ENCODE results near the gene SFRP5. TPM values are rescaled to one million over a fixed set of nuclear protein-coding genes. Genes with fewer than 3 reads are reported as not detected.

Gene SFRP5
- total RNA-seq, 1 donor from 2014 or later: 0.16 TPM

DNA sequence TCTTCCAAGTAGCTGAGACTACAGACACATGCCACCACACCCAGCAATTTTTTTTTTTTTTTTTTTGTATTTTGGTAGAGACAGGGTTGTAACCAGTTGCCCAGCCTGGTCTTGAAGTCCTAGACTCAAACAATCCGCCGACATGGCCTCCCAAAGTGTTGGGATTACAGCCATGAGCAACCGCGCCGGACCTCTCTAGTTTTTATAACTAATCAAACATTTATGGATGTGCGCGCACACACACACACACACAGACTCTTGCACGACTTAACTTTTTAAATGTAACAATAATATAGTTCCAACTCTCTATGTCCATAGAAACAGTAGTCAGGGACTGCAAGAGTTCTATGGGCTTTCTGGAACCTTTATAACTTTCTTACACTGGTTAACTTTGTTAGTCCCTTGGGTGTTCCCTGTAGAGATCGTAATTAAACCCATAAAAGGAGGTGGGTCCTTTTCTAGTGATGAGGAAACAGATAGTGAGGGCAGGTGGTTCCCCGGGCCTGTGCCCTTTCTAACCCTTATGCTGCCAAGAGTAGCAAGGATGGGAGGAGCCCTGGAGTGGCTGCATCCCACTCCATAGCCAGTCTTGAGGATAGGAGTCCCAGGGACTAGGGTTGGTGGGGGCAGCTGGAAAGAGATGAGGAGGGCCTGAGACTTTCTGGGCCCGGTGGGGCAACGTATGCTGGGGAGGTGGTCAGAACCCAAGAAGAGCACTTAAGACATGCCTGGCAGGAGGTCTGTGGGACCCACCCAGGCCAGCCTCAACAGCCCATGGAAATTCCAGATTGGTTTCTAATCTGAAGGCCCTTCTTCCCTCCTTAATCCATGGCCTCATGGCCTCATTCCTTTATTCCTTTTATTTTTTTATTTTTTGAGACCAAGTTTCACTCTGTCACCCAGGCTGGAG is 49.7 kb downstream of the SFRP5 start:
- Histone ChIP-seq H3K4me3 (ENCODE audit: insufficient read depth, low read depth, low read length) (no peak overlapping the region), H3K79me2 (ENCODE audit: insufficient read depth, low read length) (peaks cover 14% of the 10 kb centered on the region), H3K9ac (ENCODE audit: low read length) (no peak overlapping the region), H4K20me1 (ENCODE audit: insufficient read depth, low read length) (peaks cover 26% of the 10 kb centered on the region), H2AFZ (ENCODE audit: low read depth, low read length) (no peak overlapping the region), H3K9me3 (ENCODE audit: insufficient read depth, low read depth, low read length) (no peaks in the 10 kb centered on the region), H3K27ac (ENCODE audit: low read depth, low read length) (no peak overlapping the region), H3K4me1 (ENCODE audit: insufficient read depth, low read length) (peaks cover 8% of the 10 kb centered on the region), H3K36me3 (ENCODE audit: insufficient read depth, low read length) (peaks cover 7% of the 10 kb centered on the region), H3K27me3 (ENCODE audit: insufficient read depth, low read length) (no peaks in the 10 kb centered on the region), H3K4me2 (ENCODE audit: low read length) (no peak overlapping the region)
- TF ChIP-seq, protein P1, sequence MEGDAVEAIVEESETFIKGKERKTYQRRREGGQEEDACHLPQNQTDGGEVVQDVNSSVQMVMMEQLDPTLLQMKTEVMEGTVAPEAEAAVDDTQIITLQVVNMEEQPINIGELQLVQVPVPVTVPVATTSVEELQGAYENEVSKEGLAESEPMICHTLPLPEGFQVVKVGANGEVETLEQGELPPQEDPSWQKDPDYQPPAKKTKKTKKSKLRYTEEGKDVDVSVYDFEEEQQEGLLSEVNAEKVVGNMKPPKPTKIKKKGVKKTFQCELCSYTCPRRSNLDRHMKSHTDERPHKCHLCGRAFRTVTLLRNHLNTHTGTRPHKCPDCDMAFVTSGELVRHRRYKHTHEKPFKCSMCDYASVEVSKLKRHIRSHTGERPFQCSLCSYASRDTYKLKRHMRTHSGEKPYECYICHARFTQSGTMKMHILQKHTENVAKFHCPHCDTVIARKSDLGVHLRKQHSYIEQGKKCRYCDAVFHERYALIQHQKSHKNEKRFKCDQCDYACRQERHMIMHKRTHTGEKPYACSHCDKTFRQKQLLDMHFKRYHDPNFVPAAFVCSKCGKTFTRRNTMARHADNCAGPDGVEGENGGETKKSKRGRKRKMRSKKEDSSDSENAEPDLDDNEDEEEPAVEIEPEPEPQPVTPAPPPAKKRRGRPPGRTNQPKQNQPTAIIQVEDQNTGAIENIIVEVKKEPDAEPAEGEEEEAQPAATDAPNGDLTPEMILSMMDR (IDR thresholded peaks at IDR 0.05; ENCODE audit: insufficient read depth, low read depth, low read length): no peak
- TF ChIP-seq EZH2 (IDR thresholded peaks at IDR 0.05; ENCODE audit: insufficient read depth, low read length): no peak
- FAIRE-seq: no peak
- no peak for DNase-seq (ENCODE audit: low read depth)
- Mint-ChIP-seq H3K36me3 (ENCODE audit: low read depth, unreplicated experiment) (peaks cover 33% of the 10 kb centered on the region), H3K4me1 (ENCODE audit: low read depth, unreplicated experiment) (peaks cover 20% of the 10 kb centered on the region), H3K9me3 (ENCODE audit: unreplicated experiment) (peaks cover 2% of the 10 kb centered on the region), H3K27ac (ENCODE audit: unreplicated experiment) (no peak overlapping the region), H3K27me3 (ENCODE audit: low read depth, unreplicated experiment) (no peaks in the 10 kb centered on the region), H3K4me3 (ENCODE audit: unreplicated experiment) (no peak overlapping the region)

DNA sequence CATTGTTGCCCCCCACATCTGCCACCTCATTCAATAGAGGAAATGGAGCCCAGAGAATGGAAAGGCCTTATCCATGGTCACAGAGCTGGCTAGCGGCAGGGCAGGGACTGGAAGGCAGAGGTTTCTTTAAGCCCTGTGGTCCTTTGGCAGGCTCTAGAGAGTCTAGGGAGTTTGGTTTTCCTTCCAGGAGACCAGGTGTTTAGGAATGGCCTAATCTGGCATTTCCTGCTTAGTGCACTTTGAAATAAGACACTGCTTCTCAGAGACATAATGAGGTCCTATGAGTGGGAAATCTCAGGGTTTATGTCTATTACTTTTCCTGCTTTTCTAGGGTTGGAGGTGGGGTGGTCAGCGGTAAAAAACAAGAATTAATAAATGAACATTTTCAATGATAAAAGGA is 52.2 kb downstream of the SFRP5 start:
- Histone ChIP-seq H3K4me1 (ENCODE audit: insufficient read depth, low read length) (peaks cover 23% of the 10 kb centered on the region), H3K4me3 (ENCODE audit: insufficient read depth, low read depth, low read length) (no peak overlapping the region), H3K36me3 (ENCODE audit: insufficient read depth, low read length) (peaks cover 10% of the 10 kb centered on the region), H3K4me2 (ENCODE audit: low read length) (no peak overlapping the region), H3K9ac (ENCODE audit: low read length) (no peak overlapping the region), H3K79me2 (ENCODE audit: insufficient read depth, low read length) (peaks cover 39% of the 10 kb centered on the region), H4K20me1 (ENCODE audit: insufficient read depth, low read length) (peaks cover 49% of the 10 kb centered on the region), H3K27me3 (ENCODE audit: insufficient read depth, low read length) (no peaks in the 10 kb centered on the region), H2AFZ (ENCODE audit: low read depth, low read length) (no peak overlapping the region), H3K9me3 (ENCODE audit: insufficient read depth, low read depth, low read length) (no peaks in the 10 kb centered on the region), H3K27ac (ENCODE audit: low read depth, low read length) (no peak overlapping the region)
- FAIRE-seq (no peak), DNase-seq (ENCODE audit: low read depth) (no peak)
- Mint-ChIP-seq H3K36me3 (ENCODE audit: low read depth, unreplicated experiment) (peaks cover 38% of the 10 kb centered on the region), H3K27me3 (ENCODE audit: low read depth, unreplicated experiment) (no peaks in the 10 kb centered on the region), H3K4me1 (ENCODE audit: low read depth, unreplicated experiment) (peaks cover 33% of the 10 kb centered on the region), H3K27ac (ENCODE audit: unreplicated experiment) (no peak overlapping the region), H3K4me3 (ENCODE audit: unreplicated experiment) (no peak overlapping the region), H3K9me3 (ENCODE audit: unreplicated experiment) (peaks cover 2% of the 10 kb centered on the region)
- TF ChIP-seq, protein P1 (IDR thresholded peaks at IDR 0.05; ENCODE audit: insufficient read depth, low read depth, low read length): no peak
- no peak for TF ChIP-seq EZH2 (IDR thresholded peaks at IDR 0.05; ENCODE audit: insufficient read depth, low read length)

DNA sequence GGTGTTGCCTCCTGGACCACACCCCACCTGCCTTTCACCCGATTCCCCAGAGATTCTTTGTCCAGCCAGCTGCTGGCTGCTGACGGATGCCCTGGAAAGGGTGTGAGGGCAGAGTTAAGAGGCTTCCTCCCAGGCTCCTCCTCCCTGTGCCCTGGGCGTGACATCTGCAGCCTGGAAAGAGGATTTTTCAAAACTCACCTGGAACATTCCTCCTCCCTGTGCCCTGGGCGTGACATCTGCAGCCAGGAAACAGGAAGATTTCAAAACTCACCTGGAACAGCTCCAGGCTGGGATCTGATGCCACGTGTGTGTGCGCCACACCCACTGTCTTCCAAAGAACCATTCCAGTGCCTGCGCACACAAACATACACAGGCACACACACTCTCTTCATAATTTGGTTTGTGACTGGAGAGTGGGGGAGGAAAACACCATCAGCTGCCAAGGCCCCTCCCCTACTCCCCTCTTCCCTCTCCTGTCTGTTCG is 53.1 kb downstream of the SFRP5 start:
- Mint-ChIP-seq H3K27ac (ENCODE audit: unreplicated experiment) (peak overlapping the region; percentile 55), H3K4me3 (ENCODE audit: unreplicated experiment) (peak overlapping the region; percentile 47), H3K36me3 (ENCODE audit: low read depth, unreplicated experiment) (peaks cover 38% of the 10 kb centered on the region), H3K9me3 (ENCODE audit: unreplicated experiment) (peaks cover 2% of the 10 kb centered on the region), H3K4me1 (ENCODE audit: low read depth, unreplicated experiment) (peaks cover 29% of the 10 kb centered on the region), H3K27me3 (ENCODE audit: low read depth, unreplicated experiment) (no peaks in the 10 kb centered on the region)
- TF ChIP-seq, protein P1 (IDR thresholded peaks at IDR 0.05; ENCODE audit: insufficient read depth, low read depth, low read length): no peak
- TF ChIP-seq EZH2 (IDR thresholded peaks at IDR 0.05; ENCODE audit: insufficient read depth, low read length): no peak
- Histone ChIP-seq H2AFZ (ENCODE audit: low read depth, low read length) (no peak overlapping the region), H3K27ac (ENCODE audit: low read depth, low read length) (no peak overlapping the region), H3K9ac (ENCODE audit: low read length) (no peak overlapping the region), H3K9me3 (ENCODE audit: insufficient read depth, low read depth, low read length) (no peaks in the 10 kb centered on the region), H4K20me1 (ENCODE audit: insufficient read depth, low read length) (peaks cover 49% of the 10 kb centered on the region), H3K4me2 (ENCODE audit: low read length) (peak overlapping the region; percentile 97), H3K79me2 (ENCODE audit: insufficient read depth, low read length) (peaks cover 48% of the 10 kb centered on the region), H3K4me1 (ENCODE audit: insufficient read depth, low read length) (peaks cover 23% of the 10 kb centered on the region), H3K36me3 (ENCODE audit: insufficient read depth, low read length) (peaks cover 10% of the 10 kb centered on the region), H3K4me3 (ENCODE audit: insufficient read depth, low read depth, low read length) (no peak overlapping the region), H3K27me3 (ENCODE audit: insufficient read depth, low read length) (no peaks in the 10 kb centered on the region)
- FAIRE-seq (no peak), DNase-seq (ENCODE audit: low read depth) (no peak)

All from astrocyte (in vitro differentiated cells and primary cell).